SK-N-SH treated with all-trans-retinoic acid at 6 μM for 48 hours (cell line): ENCODE data around the gene MYT1.

Experiments
- ATAC-seq: fragments of 200-7000 bp; cut with Tn5 transposase; 3 replicates; pipeline ENCODE4 v1.9.1; 2020; ENCODE audit warnings: mild to moderate bottlenecking, moderate library complexity
- ARNTL ChIP-seq: fragments of 450-650 bp; formaldehyde crosslinking; IDR thresholded peaks from 2 replicates; pipeline ENCODE4 v1.5.0; 2020; ENCODE audit warnings: low read depth, mild to moderate bottlenecking, moderate library complexity, borderline replicate concordance
- BACH2 ChIP-seq: fragments of 250-450 bp; sonication (Bioruptor Pico); IDR thresholded peaks from 2 replicates; pipeline ENCODE4 v1.9.0; 2021; ENCODE audit warnings: mild to moderate bottlenecking, borderline replicate concordance
- ESRRG ChIP-seq: fragments of 250-450 bp; sonication (Bioruptor Pico); IDR thresholded peaks from 2 replicates; pipeline ENCODE4 v1.6.1; 2021; ENCODE audit warnings: mild to moderate bottlenecking
- GLIS3 ChIP-seq: fragments of 250-450 bp; sonication (Bioruptor Pico); IDR thresholded peaks from 2 replicates; pipeline ENCODE4 v1.5.0; 2020; ENCODE audit warnings: mild to moderate bottlenecking, moderate library complexity
- OSR1 ChIP-seq: fragments of 250-450 bp; sonication (Bioruptor Pico); IDR thresholded peaks from 2 replicates; pipeline ENCODE4 v1.8.0; 2022; ENCODE audit warnings: moderate library complexity, mild to moderate bottlenecking, inconsistent platforms
- PPARA ChIP-seq: fragments of 250-450 bp; sonication (Bioruptor Pico); IDR thresholded peaks from 2 replicates; pipeline ENCODE4 v1.5.0; 2020; ENCODE audit warnings: mild to moderate bottlenecking, borderline replicate concordance
- RARB ChIP-seq: fragments of 250-450 bp; sonication (Bioruptor Pico); IDR thresholded peaks from 2 replicates; pipeline ENCODE4 v1.8.0; 2021; ENCODE audit warnings: mild to moderate bottlenecking, moderate library complexity
- SNAI2 ChIP-seq: fragments of 250-450 bp; sonication (Bioruptor Pico); IDR thresholded peaks from 2 replicates; pipeline ENCODE4 v1.5.0; 2020; ENCODE audit warnings: mild to moderate bottlenecking, moderate library complexity
- TCF4 ChIP-seq: fragments of 250-450 bp; sonication (Bioruptor Pico); IDR thresholded peaks from 2 replicates; pipeline ENCODE4 v1.8.0; 2021; ENCODE audit warnings: mild to moderate bottlenecking, moderate library complexity, borderline replicate concordance
- ZC3H10 ChIP-seq: fragments of 250-450 bp; sonication (Bioruptor Pico); IDR thresholded peaks from 2 replicates; pipeline ENCODE4 v1.5.1; 2021; ENCODE audit warnings: mild to moderate bottlenecking, moderate library complexity
- ZNF70 ChIP-seq: fragments of 450-650 bp; formaldehyde crosslinking; IDR thresholded peaks from 2 replicates; pipeline ENCODE4 v1.5.0; 2020; ENCODE audit warnings: mild to moderate bottlenecking, moderate library complexity
- ZNF8 ChIP-seq: fragments of 450-650 bp; formaldehyde crosslinking; IDR thresholded peaks from 2 replicates; pipeline ENCODE4 v1.5.0; 2020; ENCODE audit warnings: mild to moderate bottlenecking, moderate library complexity
- TF ChIP-seq, protein P1 (sequence below): fragments of 250-450 bp; sonication (Bioruptor Pico); IDR thresholded peaks from 2 replicates; pipeline ENCODE4 v1.5.1; 2020; ENCODE audit warnings: low read depth, mild to moderate bottlenecking, moderate library complexity
- TF ChIP-seq, protein P2 (sequence below): fragments of 250-450 bp; sonication (Bioruptor Pico); IDR thresholded peaks from 2 replicates; pipeline ENCODE4 v1.8.0; 2020; ENCODE audit warnings: mild to moderate bottlenecking, moderate library complexity, borderline replicate concordance
- TF ChIP-seq, protein P3 (sequence below): fragments of 250-450 bp; sonication (Bioruptor Pico); IDR thresholded peaks from 2 replicates; pipeline ENCODE4 v1.5.0; 2020; ENCODE audit warnings: mild to moderate bottlenecking, moderate library complexity
- TF ChIP-seq, protein P4 (sequence below): fragments of 250-450 bp; sonication (Bioruptor Pico); IDR thresholded peaks from 2 replicates; pipeline ENCODE4 v1.8.0; 2021; ENCODE audit warnings: low read depth, mild to moderate bottlenecking, moderate library complexity, borderline replicate concordance
- TF ChIP-seq, protein P5 (sequence below): fragments of 250-450 bp; sonication (Bioruptor Pico); IDR thresholded peaks from 2 replicates; pipeline ENCODE4 v1.5.1; 2021; ENCODE audit warnings: mild to moderate bottlenecking, moderate library complexity

The MYT1 gene

DNA sequence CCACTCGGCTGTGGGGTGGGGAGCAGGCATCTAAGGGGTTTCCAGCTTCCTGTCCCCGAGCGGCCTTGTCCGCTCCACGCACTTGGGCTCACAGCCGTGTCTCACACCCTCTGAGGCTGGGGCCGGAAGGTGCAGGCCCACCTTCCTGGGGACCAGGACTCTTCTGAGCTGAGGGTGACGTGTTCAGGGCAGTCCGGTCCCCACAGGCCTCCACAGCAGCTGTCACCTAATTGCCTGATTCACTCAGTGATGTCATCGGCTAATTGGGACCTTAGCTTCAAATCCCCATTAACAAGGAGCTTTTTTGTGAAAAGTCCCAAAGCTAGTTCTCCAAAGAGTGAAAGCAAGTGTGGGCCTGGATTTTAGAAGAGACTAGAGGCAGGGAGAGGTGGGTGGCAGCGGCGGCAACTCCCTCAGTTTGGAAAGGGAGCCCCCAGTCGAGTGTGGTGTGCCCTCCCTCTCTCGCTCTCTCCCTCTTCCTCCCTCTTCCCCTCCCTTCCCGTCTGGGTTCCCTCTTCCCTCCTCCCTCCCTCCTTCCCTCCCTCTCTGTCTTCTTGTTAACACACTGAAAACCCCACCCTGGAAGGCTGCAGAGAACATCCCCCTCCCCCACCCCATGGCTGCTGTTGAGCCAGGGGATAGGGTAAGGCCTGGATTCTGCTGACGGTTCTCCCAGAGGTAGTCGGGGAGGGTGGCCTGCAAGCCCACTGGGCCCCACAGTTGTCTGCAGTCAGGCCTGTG lies 39.0 kb downstream of the MYT1 start (continued):
- TF ChIP-seq, protein P1, sequence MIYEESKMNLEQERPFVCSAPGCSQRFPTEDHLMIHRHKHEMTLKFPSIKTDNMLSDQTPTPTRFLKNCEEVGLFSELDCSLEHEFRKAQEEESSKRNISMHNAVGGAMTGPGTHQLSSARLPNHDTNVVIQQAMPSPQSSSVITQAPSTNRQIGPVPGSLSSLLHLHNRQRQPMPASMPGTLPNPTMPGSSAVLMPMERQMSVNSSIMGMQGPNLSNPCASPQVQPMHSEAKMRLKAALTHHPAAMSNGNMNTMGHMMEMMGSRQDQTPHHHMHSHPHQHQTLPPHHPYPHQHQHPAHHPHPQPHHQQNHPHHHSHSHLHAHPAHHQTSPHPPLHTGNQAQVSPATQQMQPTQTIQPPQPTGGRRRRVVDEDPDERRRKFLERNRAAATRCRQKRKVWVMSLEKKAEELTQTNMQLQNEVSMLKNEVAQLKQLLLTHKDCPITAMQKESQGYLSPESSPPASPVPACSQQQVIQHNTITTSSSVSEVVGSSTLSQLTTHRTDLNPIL (CRISPR knock-in tag) = no peak
- TF ChIP-seq, protein P2, sequence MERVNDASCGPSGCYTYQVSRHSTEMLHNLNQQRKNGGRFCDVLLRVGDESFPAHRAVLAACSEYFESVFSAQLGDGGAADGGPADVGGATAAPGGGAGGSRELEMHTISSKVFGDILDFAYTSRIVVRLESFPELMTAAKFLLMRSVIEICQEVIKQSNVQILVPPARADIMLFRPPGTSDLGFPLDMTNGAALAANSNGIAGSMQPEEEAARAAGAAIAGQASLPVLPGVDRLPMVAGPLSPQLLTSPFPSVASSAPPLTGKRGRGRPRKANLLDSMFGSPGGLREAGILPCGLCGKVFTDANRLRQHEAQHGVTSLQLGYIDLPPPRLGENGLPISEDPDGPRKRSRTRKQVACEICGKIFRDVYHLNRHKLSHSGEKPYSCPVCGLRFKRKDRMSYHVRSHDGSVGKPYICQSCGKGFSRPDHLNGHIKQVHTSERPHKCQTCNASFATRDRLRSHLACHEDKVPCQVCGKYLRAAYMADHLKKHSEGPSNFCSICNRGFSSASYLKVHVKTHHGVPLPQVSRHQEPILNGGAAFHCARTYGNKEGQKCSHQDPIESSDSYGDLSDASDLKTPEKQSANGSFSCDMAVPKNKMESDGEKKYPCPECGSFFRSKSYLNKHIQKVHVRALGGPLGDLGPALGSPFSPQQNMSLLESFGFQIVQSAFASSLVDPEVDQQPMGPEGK (CRISPR knock-in tag) = no peak
- TF ChIP-seq SNAI2 (CRISPR knock-in tag) = no peak
- no peak for TF ChIP-seq BACH2 (CRISPR knock-in tag)
- TF ChIP-seq RARB (CRISPR knock-in tag) = no peak

DNA sequence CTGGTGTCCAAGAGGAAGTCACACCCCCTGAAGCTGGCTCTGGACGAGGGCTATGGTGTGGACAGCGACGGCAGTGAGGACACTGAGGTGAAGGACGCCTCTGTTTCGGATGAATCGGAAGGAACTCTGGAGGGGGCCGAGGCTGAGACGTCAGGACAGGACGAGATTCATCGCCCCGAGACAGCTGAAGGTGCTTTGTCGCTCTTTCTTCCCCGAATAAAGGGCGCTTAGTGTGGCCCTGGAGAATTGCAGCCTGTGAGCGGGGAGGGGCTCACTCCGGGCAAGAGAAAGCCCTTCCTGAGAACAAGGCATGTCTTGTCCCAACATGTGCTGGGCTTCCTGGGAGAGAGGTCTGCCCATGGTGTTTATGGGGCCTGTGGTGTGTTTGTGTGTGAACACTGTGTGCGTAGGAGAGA lies 41.4 kb downstream of the MYT1 start:
- no peak for TF ChIP-seq OSR1 (CRISPR knock-in tag)
- TF ChIP-seq ESRRG (CRISPR knock-in tag) = no peak
- no peak for TF ChIP-seq TCF4 (CRISPR knock-in tag)
- no peak for TF ChIP-seq ZNF8
- TF ChIP-seq GLIS3 (CRISPR knock-in tag) = no peak
- no peak for TF ChIP-seq ZC3H10
- TF ChIP-seq PPARA (CRISPR knock-in tag) = no peak
- TF ChIP-seq, protein P3, sequence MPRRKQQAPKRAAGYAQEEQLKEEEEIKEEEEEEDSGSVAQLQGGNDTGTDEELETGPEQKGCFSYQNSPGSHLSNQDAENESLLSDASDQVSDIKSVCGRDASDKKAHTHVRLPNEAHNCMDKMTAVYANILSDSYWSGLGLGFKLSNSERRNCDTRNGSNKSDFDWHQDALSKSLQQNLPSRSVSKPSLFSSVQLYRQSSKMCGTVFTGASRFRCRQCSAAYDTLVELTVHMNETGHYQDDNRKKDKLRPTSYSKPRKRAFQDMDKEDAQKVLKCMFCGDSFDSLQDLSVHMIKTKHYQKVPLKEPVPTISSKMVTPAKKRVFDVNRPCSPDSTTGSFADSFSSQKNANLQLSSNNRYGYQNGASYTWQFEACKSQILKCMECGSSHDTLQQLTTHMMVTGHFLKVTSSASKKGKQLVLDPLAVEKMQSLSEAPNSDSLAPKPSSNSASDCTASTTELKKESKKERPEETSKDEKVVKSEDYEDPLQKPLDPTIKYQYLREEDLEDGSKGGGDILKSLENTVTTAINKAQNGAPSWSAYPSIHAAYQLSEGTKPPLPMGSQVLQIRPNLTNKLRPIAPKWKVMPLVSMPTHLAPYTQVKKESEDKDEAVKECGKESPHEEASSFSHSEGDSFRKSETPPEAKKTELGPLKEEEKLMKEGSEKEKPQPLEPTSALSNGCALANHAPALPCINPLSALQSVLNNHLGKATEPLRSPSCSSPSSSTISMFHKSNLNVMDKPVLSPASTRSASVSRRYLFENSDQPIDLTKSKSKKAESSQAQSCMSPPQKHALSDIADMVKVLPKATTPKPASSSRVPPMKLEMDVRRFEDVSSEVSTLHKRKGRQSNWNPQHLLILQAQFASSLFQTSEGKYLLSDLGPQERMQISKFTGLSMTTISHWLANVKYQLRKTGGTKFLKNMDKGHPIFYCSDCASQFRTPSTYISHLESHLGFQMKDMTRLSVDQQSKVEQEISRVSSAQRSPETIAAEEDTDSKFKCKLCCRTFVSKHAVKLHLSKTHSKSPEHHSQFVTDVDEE (CRISPR knock-in tag) = no peak
- TF ChIP-seq, protein P4, sequence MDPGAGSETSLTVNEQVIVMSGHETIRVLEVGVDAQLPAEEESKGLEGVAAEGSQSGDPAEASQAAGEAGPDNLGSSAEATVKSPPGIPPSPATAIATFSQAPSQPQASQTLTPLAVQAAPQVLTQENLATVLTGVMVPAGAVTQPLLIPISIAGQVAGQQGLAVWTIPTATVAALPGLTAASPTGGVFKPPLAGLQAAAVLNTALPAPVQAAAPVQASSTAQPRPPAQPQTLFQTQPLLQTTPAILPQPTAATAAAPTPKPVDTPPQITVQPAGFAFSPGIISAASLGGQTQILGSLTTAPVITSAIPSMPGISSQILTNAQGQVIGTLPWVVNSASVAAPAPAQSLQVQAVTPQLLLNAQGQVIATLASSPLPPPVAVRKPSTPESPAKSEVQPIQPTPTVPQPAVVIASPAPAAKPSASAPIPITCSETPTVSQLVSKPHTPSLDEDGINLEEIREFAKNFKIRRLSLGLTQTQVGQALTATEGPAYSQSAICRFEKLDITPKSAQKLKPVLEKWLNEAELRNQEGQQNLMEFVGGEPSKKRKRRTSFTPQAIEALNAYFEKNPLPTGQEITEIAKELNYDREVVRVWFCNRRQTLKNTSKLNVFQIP = no peak
- ATAC-seq = no peak

DNA sequence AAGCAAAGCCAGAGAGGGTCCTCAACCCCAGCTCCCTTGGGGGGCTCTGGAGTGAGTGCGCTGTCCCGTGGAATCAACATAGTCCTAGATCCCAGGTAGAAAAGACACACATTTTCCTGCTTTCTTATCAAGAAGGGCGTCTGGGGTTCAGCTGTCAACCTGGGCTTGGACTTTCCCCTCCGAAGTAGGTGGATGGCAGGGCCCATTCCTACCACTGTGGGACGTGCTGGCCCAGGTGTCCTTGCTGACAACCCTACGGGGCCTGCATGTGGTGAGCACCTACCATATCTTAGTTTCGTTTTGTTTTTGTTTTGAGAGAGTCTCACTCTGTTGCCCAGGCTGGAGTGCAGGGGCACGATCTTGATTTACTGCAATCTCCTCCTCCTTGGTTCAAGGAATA lies 42.4 kb downstream of the MYT1 start:
- TF ChIP-seq, protein P5, sequence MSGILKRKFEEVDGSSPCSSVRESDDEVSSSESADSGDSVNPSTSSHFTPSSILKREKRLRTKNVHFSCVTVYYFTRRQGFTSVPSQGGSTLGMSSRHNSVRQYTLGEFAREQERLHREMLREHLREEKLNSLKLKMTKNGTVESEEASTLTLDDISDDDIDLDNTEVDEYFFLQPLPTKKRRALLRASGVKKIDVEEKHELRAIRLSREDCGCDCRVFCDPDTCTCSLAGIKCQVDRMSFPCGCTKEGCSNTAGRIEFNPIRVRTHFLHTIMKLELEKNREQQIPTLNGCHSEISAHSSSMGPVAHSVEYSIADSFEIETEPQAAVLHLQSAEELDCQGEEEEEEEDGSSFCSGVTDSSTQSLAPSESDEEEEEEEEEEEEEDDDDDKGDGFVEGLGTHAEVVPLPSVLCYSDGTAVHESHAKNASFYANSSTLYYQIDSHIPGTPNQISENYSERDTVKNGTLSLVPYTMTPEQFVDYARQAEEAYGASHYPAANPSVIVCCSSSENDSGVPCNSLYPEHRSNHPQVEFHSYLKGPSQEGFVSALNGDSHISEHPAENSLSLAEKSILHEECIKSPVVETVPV = no peak
- no peak for TF ChIP-seq GLIS3 (CRISPR knock-in tag)
- TF ChIP-seq OSR1 (CRISPR knock-in tag) = no peak
- no peak for TF ChIP-seq ZNF70 (CRISPR knock-in tag)
- TF ChIP-seq ESRRG (CRISPR knock-in tag) = no peak
- TF ChIP-seq, protein P4 = no peak
- no peak for TF ChIP-seq ARNTL
- TF ChIP-seq, protein P2 (CRISPR knock-in tag) = no peak
- ATAC-seq = no peak
